ENCODE results near the gene ARHGAP22.
"Not testable (repeated sequence)": the region's sequence is repeated elsewhere in the genome, so short reads cannot be mapped to it uniquely, and the experiment has no call there.

ARHGAP22 gene, protein sequence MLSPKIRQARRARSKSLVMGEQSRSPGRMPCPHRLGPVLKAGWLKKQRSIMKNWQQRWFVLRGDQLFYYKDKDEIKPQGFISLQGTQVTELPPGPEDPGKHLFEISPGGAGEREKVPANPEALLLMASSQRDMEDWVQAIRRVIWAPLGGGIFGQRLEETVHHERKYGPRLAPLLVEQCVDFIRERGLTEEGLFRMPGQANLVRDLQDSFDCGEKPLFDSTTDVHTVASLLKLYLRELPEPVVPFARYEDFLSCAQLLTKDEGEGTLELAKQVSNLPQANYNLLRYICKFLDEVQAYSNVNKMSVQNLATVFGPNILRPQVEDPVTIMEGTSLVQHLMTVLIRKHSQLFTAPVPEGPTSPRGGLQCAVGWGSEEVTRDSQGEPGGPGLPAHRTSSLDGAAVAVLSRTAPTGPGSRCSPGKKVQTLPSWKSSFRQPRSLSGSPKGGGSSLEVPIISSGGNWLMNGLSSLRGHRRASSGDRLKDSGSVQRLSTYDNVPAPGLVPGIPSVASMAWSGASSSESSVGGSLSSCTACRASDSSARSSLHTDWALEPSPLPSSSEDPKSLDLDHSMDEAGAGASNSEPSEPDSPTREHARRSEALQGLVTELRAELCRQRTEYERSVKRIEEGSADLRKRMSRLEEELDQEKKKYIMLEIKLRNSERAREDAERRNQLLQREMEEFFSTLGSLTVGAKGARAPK

DNA sequence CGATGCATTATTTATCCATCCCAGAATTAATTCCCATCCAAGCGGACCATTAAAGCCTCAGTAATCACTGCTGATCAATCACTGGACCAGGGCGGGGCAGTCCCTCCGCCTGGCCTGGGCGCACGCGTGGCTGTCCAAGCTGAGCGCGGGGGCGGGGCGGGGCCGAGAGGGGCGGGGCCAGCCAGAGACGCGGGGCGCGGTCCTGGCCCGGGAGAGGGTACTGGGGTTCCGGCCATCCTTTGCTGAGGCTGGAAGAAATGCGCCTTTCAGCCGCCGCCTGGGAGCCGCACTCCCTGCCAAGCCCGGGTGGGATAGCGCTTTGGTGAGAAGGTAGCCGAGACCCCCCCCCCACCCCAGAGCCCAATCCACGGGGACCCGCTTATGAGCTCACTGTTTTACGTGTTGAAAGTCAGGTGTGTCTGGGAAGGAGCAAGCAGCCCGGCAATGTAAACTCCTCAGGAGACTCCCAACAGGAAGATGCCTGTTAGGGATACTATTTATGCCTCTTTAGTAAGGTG is at the start of gene ARHGAP22:
TSS of gene ARHGAP22 (minus strand) at position 83 of the 518 bp plus-strand sequence. CDS start 277 bp downstream, outside the sequence.
- DNase-seq = peak; percentile 78

DNA sequence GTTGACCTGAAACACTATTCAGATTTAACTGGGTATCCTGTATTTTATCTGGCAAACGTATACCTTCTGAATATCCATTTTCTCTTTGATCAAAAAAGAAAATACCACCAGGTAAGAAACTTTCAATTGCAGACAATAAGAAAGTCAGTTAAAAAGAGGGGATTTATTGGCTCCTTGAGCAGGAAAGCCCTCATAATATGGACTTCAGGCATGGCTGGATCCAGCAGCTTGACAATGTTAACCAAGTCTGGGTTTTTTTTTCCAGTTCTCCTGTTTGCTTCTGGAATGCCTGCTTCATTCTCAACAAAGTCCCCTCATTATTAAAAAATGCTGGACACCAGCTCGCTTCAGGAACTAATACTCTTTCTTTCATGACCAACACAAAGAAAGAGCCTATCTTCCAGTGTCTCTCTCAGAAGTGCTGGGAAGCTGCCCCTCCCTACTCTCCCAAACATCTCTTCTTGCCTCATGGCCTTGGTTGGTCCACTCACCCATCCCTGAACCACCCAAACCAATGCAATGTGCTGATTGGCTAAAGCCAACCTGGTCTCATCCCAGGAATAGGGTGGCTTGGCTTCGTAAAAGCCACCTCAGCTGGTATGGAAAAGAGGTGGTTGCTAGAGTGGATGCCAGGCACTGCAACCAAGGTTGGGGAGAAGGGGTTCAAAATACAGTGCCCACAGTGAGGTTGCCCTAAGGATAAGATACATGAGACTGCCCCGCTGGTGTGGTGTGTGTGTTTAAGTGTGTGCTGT is 49.2 kb upstream of the ARHGAP22 start:
- no peak for DNase-seq

DNA sequence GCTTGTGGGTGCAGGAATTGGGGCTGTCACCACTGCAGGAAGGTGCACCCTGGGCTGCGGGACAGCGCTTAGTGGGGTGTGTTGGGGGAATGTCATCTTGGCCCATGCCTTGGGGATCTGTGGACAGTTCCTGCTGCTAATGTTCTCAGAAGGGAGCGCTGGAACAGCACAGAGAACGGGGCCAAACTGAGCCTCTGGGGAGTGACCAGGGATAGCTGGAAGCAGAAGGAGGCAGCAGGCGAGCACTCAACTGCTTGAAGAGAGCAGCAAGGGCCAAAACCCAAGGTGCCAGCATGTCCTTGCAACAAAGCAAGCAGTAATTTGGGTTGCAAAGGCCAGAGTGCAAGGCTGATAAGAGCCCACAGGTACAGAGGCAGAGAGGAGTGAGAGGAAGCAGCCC is 48.5 kb upstream of the ARHGAP22 start:
- no peak for DNase-seq

DNA sequence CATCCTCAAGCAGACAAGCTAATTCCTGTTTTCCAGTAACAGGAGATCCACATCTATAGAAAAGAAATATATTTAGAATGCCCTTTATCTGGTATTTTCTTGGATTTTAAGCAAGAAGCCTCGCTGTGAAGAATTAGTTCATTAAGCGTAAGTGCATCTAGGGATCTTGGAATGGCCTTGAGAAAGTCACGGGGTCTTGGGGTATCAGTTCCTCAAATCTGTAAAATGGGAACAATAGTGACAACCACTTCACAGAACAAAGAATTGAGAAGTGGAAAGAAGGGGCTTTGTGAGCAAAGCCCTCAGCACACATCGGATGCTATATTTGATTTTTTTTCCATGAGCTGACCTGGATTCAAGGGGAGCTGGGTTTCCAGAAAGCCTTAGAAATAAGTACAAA is 47.5 kb upstream of the ARHGAP22 start:
- no peak for DNase-seq

DNA sequence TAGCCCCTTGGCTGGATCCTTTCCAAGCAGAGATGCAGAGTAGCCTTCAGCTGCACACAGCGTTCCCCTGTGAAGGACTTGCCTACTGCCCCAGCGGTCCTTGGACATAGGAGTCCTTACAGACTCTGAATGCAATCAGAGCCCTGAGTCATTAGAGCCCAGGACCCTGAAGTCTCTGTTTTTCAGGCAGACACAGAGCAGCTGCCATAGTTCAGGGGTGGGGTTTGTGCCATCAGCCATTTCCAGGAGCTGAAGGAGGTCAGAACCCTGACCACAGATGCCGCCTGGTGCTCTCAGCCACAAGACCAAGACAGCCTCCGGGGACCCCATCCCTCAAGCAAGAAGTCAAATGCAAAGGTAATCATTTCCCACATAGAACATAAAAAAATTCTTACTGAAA is 47.0 kb upstream of the ARHGAP22 start:
- no peak for DNase-seq

DNA sequence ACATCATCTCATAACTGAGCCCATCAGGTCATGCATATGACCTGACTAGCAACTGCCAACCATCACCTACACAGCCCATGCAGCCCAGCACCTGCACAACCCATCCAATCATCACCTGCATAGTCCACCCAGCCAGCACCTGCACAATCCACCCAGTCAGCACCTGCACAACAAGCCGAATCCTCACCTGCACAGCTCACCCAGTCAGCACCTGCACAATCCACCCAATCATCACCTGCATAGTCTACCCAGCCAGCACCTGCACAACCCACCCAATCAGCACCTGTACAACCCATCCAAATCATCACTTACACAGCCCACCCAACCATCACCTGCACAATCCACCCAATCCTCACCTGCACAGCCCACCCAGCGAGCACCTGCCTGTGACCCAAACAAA is 46.4 kb upstream of the ARHGAP22 start:
- DNase-seq = no peak

DNA sequence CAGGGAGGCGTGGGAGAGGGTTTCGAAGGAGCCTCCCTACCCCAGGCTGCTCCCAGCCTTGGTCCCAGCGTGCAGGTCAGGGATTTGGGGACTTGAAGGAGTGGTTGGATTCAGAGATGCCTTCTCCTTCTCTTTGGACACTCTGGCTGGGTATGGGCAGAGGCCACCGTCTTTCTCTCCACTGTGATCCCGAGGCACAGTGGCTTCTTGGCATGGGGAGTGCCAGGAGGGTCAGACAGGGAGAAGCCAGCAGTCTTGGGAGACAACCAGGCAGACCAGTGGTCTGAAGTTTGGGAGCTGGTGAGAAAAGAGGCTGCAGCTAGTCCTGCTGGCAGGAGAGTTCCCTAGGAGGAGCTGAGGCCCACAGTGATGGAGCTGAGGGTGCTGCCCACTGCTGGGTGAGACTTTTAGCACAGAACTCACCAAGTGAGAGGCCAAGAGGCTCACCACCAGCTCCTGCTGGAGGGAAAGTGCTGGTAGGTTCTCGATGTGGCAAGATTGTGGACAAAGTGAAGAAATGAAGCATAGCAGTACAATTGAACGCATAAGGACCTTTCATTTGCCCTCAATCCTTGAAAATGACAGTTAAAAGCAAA is 44.6 kb upstream of the ARHGAP22 start:
- peak; percentile 24 for DNase-seq

DNA sequence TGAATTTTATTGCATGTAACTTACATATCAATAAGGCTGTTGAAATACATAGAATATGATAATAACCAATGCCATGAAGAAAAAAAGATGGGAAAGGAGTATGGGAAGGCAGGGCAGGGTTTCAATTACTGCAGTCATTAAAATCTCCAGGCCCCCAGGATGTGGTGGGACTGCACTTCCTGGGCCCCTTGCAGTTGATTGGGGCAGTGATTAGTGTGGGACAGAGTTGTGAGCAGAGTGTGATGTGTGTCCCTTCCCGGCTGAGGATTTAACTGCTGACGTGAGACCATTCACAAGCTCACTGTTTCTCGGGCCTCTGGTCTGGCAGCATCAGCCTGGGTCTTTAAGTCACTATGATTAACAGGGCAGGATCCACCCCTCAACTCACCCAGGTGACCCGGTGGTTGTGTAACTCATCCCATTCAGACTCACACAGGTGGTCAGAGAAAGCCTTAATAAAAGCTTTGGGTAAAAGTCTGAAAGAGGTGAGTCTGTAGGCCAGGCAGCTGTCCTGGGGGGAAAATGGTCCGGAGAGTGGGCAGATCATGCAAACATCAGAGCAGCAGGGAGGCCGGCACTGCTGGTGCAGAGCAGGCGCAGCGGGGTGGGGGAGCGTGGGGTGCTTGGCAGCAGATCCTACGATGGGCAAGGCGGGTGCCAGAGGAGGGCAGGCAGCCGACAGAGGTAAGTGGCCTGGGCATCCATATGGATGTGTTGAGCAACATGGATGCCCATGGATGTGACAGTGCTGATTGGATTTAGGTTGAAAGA is 43.5 kb upstream of the ARHGAP22 start:
- no peak for DNase-seq

DNA sequence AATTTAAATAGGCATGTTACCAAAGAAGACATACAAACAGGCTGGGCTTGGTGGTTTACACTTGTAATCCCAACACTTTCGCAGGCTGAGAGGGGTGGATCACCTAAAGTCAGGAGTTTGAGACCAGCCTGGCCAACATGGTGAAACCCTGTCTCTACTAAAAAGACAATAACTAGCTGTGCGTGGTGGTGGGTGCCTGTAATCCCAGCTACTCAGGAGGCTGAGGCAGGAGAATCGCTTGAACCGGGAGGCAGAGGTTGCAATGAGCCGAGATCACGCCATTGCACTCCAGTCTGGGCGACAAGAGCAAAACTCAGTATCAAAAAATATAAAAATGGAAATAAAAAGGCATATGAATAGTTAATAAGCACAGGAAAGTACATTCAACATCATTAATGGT is 42.2 kb upstream of the ARHGAP22 start:
- DNase-seq = not testable (repeated sequence)

DNA sequence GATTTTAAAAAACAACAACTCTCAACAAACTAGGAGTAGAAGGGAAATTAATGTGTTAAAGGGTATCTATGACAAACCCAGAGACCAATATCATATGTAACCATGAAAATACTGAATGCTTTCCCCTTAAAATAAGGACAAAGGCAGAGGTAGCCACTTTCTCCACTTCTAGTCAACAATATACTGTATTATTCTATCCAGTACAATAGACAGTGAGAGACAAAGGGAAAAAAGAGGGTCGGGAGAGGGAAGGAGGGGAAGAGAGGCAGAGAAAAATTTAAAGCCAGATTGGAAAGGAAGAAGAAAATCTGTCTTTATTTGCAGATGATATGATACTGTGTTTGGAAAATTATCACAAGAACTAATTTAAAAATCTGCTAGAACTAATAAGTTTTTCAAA is 40.7 kb upstream of the ARHGAP22 start:
- no peak for DNase-seq

DNA sequence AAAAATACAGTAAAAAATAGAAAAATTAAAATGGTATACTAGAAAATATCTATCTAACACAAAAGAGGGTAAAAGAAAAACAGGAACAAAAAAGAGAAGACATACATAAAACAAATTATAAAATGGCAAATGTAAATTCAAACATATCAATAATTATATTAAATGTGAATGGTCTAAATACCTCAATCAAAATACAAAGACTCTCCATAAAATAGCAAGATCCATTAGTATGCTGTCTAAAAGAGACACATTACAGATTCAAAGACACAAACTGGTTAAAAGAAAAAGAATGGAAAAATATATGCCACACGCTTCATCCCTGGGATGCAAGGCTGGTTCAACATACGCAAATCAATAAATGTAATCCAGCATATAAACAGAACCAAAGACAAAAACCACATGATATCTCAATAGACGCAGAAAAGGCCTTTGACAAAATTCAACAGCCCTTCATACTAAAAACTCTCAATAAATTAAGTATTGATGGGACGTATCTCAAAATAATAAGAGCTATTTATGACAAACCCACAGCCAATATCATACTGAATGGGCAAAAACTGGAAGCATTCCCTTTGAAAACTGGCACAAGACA is 36.3 kb upstream of the ARHGAP22 start:
- not testable (repeated sequence) for DNase-seq

DNA sequence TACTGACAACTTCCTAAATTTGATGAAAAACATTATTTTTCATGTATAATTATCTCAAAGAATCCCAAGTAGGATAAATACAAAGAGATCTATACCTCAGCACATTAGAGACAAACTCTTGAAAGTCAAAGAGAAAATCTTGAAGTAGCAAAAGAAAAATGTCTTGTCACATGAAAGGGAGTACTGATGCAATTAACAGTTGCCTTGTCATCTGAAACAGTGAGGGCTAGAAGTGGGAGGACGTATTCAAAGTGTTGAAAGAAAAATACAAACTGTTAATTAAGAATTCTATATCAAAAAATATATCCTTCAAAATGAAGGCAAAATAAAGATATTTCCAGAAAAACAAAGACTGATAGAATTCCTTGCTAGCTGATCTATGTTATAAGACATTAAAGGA is 35.5 kb upstream of the ARHGAP22 start:
- no peak for DNase-seq

DNA sequence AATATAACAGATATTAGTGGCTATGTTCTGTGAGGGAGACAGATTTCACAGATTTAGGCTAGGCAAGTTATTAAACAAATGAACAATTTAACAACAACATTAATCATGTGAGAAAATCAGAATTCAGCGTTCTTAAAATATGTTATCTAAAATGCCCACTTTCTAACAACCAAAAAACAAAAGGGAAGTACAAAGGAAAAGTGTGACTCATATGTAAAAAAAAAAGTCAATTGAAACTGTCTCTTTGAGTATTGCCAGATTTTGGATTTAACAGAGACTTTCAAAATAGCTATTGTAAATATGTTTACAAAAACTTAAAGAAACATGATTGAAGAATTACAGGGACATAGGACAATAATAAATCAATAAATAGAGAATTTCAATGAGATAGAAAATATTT is 34.8 kb upstream of the ARHGAP22 start:
- no peak for DNase-seq

DNA sequence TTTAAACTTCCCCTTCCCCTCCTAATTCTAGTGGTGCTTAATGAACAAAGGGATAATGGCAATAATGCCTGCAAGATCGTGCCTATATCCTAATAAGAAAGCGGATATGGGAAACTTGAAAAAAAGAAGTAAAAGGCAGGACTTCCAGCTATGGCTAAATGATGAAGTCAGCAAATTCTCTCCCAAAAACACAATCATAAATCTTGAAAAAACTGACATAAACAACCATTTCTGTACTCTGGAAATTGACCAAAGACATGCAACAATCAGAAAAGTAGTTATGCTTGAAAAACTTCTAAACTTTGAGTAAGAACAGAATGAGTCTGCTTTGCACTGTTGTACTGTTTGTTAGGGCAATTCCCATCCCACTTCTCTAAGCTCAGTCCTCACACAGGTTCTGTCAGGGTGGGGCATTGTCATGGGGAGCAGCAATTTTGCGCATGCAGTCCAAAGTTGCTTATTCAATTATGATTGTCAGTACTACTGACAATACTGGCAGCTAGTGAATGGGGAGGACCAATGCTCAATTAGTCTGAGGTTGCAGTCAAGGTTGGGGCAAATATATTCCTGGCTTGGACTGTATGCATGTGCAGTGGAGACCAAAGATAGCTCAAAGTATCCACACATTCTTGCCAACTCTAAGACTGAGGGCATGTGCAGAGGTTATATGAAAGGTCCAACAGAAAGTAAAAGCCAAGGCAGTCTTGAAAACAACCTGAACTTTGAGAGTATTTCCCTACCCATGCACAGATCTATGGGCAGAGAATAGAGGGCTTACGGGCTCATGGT is 34.1 kb upstream of the ARHGAP22 start:
- DNase-seq = no peak

DNA sequence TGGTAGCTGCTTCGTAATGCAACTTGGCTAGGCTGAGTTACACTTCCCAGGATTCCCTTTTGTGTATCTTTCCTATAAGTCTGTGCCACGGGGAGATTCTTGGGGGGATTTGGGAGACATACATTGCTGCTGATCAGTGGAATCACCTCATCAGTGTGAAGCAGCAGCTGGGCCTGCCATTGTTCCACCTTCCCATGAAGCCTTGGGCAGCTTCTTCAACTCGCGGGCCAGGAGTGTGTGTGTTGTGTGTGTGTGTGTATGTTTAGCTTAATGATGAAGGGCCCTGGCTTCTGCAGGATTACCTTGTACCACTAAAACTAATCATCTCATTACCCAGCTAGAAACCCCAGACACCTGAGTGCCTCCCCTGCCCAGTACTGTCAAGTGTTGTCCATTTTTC is 33.3 kb upstream of the ARHGAP22 start:
- DNase-seq = no peak

DNA sequence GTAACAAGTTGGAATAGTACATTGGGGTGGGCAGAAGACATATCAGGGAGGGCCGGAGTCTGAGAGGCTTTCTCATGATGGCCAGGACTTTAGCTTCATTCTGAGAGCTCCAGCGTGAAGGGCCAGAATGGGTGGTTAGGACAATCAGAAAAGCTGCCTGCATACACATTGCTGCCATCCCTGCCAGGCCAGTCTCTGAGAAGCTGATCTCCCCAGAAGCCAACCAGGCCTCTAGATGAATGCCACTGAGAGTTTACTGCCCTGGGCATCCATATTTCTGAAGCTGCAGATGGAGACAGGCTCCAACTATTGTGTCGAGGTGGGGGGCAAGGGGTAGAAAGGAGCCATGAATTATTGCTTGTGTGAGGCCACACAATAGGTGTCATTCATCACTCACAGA is 32.0 kb upstream of the ARHGAP22 start:
- DNase-seq = no peak

DNA sequence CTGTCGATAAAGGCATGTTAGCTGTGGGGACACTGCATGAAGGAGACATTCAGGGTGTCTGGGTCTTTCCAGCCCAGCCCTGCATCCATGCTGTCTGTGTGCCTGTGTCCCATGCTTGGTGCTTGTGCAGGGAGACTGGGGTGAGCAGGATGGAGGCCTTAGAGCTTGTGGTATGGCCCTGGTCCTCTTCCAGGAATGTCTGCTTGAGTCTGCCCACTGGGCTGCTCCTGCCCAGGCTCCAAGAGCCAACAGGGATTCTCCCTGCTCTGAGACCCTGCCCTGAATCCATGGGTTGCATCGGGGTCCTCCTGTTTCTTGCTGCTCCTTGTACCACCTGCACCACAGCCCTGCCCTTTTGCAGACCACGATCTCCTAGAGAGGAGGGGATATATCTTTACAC is 31.4 kb upstream of the ARHGAP22 start:
- DNase-seq = no peak

DNA sequence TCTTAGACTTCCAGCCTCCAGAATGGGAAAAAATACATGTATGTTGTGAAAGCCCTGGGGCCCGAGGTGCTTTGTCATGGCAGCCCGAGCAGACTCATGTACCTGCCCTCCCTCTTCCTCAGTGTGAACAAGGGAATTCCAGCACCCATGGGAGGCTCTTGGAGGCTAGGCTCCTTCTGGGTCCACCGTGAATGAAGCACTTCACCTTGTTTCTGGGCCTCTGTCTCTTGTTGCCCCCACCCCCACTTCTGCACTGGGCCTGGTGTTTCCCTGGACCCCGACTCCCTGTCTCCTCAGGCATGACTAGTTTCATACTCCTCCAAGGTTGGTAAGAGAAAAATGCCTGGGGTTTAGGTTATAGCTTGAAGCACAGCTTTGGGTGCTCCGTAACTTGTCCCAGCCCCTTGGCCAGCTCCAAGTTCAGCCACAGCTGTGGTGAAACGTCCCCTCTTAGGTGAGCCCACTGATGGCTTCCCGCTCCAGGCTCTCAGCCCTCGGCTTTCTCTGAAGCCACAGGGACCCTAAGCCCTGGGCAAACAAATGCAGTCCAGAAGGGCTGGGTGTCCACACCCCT is 30.2 kb upstream of the ARHGAP22 start:
- DNase-seq = no peak

DNA sequence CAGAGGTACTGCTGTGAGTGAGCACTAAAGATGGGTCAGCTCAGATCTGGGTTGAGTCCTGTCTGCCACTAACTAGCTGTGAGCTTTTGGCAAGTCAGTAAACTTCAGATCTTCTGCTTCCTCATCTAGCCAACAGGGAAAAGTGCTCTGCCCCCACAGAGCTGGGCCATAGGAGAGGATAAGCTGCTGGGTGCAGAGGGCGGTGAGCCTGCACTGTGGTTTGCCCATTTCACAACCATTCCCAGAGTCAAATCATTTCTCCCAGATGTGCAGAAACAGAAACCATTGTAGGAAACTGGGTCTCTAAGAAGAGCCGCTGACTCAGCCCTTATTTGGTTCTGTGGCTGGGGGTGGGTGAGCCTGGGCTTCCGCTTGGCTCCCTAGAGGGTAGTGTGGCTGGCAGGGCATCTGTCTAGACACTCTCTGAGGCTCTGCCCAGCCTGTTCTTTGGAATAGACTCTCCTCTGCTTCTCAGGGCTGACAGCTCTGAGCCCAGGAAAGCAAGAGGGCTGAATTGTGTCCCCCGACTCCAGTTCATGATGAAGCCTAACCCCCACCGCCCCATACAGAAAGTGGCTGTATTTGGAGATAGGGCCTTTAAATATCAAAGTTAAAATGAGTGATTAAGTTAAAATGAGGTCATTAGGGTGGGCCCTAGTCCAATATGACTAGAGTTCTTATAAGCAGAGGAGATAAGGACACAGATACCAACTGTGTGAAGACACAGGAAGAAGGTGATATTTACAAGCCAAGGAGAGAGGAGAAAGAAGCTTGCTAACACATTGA is 29.5 kb upstream of the ARHGAP22 start:
- DNase-seq = peak; percentile 85
